Measurements from ENCODE around the gene SRSF5.

- TF ChIP-seq PRDM4 (CRISPR knock-in tag; IDR thresholded peaks at IDR 0.05; ENCODE audit: borderline replicate concordance) (no peak), POLR2A (IDR thresholded peaks at IDR 0.05; ENCODE audit: insufficient read depth in 1 of 2, low read depth in 2 of 2, low read length in 2 of 2) (no peak), IKZF5 (CRISPR knock-in tag; IDR thresholded peaks at IDR 0.05) (no peak), TFAP4 (IDR thresholded peaks at IDR 0.05; ENCODE audit: borderline replicate concordance, low read depth) (no peak), TFDP1 (CRISPR knock-in tag; IDR thresholded peaks at IDR 0.05; ENCODE audit: borderline replicate concordance) (no peak), ZZZ3 (CRISPR knock-in tag; IDR thresholded peaks at IDR 0.05; ENCODE audit: borderline replicate concordance) (no peak)
- TF ChIP-seq, protein P1, sequence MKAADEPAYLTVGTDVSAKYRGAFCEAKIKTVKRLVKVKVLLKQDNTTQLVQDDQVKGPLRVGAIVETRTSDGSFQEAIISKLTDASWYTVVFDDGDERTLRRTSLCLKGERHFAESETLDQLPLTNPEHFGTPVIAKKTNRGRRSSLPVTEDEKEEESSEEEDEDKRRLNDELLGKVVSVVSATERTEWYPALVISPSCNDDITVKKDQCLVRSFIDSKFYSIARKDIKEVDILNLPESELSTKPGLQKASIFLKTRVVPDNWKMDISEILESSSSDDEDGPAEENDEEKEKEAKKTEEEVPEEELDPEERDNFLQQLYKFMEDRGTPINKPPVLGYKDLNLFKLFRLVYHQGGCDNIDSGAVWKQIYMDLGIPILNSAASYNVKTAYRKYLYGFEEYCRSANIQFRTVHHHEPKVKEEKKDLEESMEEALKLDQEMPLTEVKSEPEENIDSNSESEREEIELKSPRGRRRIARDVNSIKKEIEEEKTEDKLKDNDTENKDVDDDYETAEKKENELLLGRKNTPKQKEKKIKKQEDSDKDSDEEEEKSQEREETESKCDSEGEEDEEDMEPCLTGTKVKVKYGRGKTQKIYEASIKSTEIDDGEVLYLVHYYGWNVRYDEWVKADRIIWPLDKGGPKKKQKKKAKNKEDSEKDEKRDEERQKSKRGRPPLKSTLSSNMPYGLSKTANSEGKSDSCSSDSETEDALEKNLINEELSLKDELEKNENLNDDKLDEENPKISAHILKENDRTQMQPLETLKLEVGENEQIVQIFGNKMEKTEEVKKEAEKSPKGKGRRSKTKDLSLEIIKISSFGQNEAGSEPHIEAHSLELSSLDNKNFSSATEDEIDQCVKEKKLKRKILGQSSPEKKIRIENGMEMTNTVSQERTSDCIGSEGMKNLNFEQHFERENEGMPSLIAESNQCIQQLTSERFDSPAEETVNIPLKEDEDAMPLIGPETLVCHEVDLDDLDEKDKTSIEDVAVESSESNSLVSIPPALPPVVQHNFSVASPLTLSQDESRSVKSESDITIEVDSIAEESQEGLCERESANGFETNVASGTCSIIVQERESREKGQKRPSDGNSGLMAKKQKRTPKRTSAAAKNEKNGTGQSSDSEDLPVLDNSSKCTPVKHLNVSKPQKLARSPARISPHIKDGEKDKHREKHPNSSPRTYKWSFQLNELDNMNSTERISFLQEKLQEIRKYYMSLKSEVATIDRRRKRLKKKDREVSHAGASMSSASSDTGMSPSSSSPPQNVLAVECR (CRISPR knock-in tag; IDR thresholded peaks at IDR 0.05; ENCODE audit: borderline replicate concordance): no peak
Measured at GRCh38 chr14:69755296-69755695, 11.6 kb upstream of the SRSF5 start.

All from HepG2 (cell line).